SK-N-SH treated with all-trans-retinoic acid at 6 μM for 48 hours (cell line): ENCODE results near the gene PAQR9.

Experiments used
- ATAC-seq: fragments of 200-7000 bp; cut with Tn5 transposase; 3 replicates; pipeline ENCODE4 v1.9.1; 2020; ENCODE audit warnings: mild to moderate bottlenecking, moderate library complexity
- ARNTL ChIP-seq: fragments of 450-650 bp; formaldehyde crosslinking; IDR thresholded peaks from 2 replicates; pipeline ENCODE4 v1.5.0; 2020; ENCODE audit warnings: low read depth, mild to moderate bottlenecking, moderate library complexity, borderline replicate concordance
- BACH2 ChIP-seq: fragments of 250-450 bp; sonication (Bioruptor Pico); IDR thresholded peaks from 2 replicates; pipeline ENCODE4 v1.9.0; 2021; ENCODE audit warnings: mild to moderate bottlenecking, borderline replicate concordance
- CSDC2 ChIP-seq: fragments of 250-450 bp; sonication (Bioruptor Pico); IDR thresholded peaks from 2 replicates; pipeline ENCODE4 v1.5.0; 2020; ENCODE audit warnings: mild to moderate bottlenecking, moderate library complexity
- ESRRG ChIP-seq: fragments of 250-450 bp; sonication (Bioruptor Pico); IDR thresholded peaks from 2 replicates; pipeline ENCODE4 v1.6.1; 2021; ENCODE audit warnings: mild to moderate bottlenecking
- GLIS3 ChIP-seq: fragments of 250-450 bp; sonication (Bioruptor Pico); IDR thresholded peaks from 2 replicates; pipeline ENCODE4 v1.5.0; 2020; ENCODE audit warnings: mild to moderate bottlenecking, moderate library complexity
- OSR1 ChIP-seq: fragments of 250-450 bp; sonication (Bioruptor Pico); IDR thresholded peaks from 2 replicates; pipeline ENCODE4 v1.8.0; 2022; ENCODE audit warnings: moderate library complexity, mild to moderate bottlenecking, inconsistent platforms
- RARB ChIP-seq: fragments of 250-450 bp; sonication (Bioruptor Pico); IDR thresholded peaks from 2 replicates; pipeline ENCODE4 v1.8.0; 2021; ENCODE audit warnings: mild to moderate bottlenecking, moderate library complexity
- SNAI2 ChIP-seq: fragments of 250-450 bp; sonication (Bioruptor Pico); IDR thresholded peaks from 2 replicates; pipeline ENCODE4 v1.5.0; 2020; ENCODE audit warnings: mild to moderate bottlenecking, moderate library complexity
- TCF4 ChIP-seq: fragments of 250-450 bp; sonication (Bioruptor Pico); IDR thresholded peaks from 2 replicates; pipeline ENCODE4 v1.8.0; 2021; ENCODE audit warnings: mild to moderate bottlenecking, moderate library complexity, borderline replicate concordance
- TOX ChIP-seq: fragments of 250-450 bp; sonication (Bioruptor Pico); IDR thresholded peaks from 2 replicates; pipeline ENCODE4 v1.8.0; 2021; ENCODE audit warnings: mild to moderate bottlenecking, moderate library complexity, borderline replicate concordance
- ZFP30 ChIP-seq: fragments of 450-650 bp; formaldehyde crosslinking; IDR thresholded peaks from 2 replicates; pipeline ENCODE4 v1.5.0; 2022; ENCODE audit warnings: mild to moderate bottlenecking, moderate library complexity
- ZNF565 ChIP-seq: fragments of 450-650 bp; formaldehyde crosslinking; conservative IDR thresholded peaks from 2 replicates; pipeline ENCODE4 v1.5.0; 2020; ENCODE audit warnings: low read depth, mild to moderate bottlenecking, moderate library complexity
- ZNF70 ChIP-seq: fragments of 450-650 bp; formaldehyde crosslinking; IDR thresholded peaks from 2 replicates; pipeline ENCODE4 v1.5.0; 2020; ENCODE audit warnings: mild to moderate bottlenecking, moderate library complexity
- ZNF8 ChIP-seq: fragments of 450-650 bp; formaldehyde crosslinking; IDR thresholded peaks from 2 replicates; pipeline ENCODE4 v1.5.0; 2020; ENCODE audit warnings: mild to moderate bottlenecking, moderate library complexity
- TF ChIP-seq, protein P1 (sequence below): fragments of 250-450 bp; sonication (Bioruptor Pico); IDR thresholded peaks from 2 replicates; pipeline ENCODE4 v1.5.0; 2020; ENCODE audit warnings: mild to moderate bottlenecking, moderate library complexity
- TF ChIP-seq, protein P2 (sequence below): fragments of 250-450 bp; sonication (Bioruptor Pico); IDR thresholded peaks from 2 replicates; pipeline ENCODE4 v1.8.0; 2020; ENCODE audit warnings: mild to moderate bottlenecking, moderate library complexity, borderline replicate concordance
- TF ChIP-seq, protein P3 (sequence below): fragments of 250-450 bp; sonication (Bioruptor Pico); IDR thresholded peaks from 2 replicates; pipeline ENCODE4 v1.5.1; 2020; ENCODE audit warnings: low read depth, mild to moderate bottlenecking, moderate library complexity
- TF ChIP-seq, protein P4 (sequence below): fragments of 250-450 bp; sonication (Bioruptor Pico); IDR thresholded peaks from 2 replicates; pipeline ENCODE4 v1.8.0; 2021; ENCODE audit warnings: low read depth, mild to moderate bottlenecking, moderate library complexity, borderline replicate concordance

PAQR9 gene

DNA sequence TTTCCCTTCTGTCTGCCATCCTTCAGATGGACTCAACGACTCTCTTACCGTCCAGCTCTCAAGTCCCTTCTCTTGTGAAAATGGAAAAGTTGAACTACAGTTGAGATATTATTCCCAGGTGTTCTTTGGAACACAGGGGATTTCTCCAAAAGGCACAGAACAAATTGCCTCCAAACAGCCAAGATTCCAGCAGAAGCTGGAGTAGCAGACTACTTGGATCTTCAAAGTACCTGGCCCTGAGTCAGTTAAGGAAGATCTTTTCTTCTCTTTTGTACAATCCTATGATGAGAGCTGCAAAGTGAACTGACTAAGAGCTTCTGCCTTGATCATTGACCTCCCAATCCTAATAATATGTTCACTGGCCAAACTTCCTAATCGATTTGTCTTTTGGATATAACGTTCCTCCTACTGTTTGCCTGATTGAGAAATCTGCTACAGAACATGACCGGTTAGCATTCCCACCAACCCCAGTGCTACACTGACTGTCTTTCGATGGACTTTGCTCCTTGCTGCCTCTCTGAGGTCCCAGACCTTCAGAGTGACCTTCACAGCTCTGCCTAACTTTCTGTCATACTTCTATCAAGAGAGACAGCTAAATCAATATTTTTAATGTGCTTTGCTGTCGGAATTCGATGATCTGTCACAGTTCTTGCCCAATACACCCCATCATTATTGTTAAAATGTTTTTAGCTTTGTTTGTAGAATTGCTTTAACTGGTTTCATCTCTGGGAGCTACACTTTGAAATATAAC, 21.9 kb downstream of the PAQR9 start:
- no peak for TF ChIP-seq TOX (CRISPR knock-in tag)
- TF ChIP-seq SNAI2: no peak
- TF ChIP-seq, protein P1, sequence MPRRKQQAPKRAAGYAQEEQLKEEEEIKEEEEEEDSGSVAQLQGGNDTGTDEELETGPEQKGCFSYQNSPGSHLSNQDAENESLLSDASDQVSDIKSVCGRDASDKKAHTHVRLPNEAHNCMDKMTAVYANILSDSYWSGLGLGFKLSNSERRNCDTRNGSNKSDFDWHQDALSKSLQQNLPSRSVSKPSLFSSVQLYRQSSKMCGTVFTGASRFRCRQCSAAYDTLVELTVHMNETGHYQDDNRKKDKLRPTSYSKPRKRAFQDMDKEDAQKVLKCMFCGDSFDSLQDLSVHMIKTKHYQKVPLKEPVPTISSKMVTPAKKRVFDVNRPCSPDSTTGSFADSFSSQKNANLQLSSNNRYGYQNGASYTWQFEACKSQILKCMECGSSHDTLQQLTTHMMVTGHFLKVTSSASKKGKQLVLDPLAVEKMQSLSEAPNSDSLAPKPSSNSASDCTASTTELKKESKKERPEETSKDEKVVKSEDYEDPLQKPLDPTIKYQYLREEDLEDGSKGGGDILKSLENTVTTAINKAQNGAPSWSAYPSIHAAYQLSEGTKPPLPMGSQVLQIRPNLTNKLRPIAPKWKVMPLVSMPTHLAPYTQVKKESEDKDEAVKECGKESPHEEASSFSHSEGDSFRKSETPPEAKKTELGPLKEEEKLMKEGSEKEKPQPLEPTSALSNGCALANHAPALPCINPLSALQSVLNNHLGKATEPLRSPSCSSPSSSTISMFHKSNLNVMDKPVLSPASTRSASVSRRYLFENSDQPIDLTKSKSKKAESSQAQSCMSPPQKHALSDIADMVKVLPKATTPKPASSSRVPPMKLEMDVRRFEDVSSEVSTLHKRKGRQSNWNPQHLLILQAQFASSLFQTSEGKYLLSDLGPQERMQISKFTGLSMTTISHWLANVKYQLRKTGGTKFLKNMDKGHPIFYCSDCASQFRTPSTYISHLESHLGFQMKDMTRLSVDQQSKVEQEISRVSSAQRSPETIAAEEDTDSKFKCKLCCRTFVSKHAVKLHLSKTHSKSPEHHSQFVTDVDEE: no peak
- TF ChIP-seq, protein P2, sequence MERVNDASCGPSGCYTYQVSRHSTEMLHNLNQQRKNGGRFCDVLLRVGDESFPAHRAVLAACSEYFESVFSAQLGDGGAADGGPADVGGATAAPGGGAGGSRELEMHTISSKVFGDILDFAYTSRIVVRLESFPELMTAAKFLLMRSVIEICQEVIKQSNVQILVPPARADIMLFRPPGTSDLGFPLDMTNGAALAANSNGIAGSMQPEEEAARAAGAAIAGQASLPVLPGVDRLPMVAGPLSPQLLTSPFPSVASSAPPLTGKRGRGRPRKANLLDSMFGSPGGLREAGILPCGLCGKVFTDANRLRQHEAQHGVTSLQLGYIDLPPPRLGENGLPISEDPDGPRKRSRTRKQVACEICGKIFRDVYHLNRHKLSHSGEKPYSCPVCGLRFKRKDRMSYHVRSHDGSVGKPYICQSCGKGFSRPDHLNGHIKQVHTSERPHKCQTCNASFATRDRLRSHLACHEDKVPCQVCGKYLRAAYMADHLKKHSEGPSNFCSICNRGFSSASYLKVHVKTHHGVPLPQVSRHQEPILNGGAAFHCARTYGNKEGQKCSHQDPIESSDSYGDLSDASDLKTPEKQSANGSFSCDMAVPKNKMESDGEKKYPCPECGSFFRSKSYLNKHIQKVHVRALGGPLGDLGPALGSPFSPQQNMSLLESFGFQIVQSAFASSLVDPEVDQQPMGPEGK: no peak
- TF ChIP-seq RARB (CRISPR knock-in tag): no peak
- no peak for TF ChIP-seq CSDC2 (CRISPR knock-in tag)
- TF ChIP-seq, protein P3, sequence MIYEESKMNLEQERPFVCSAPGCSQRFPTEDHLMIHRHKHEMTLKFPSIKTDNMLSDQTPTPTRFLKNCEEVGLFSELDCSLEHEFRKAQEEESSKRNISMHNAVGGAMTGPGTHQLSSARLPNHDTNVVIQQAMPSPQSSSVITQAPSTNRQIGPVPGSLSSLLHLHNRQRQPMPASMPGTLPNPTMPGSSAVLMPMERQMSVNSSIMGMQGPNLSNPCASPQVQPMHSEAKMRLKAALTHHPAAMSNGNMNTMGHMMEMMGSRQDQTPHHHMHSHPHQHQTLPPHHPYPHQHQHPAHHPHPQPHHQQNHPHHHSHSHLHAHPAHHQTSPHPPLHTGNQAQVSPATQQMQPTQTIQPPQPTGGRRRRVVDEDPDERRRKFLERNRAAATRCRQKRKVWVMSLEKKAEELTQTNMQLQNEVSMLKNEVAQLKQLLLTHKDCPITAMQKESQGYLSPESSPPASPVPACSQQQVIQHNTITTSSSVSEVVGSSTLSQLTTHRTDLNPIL (CRISPR knock-in tag): no peak
- no peak for TF ChIP-seq OSR1 (CRISPR knock-in tag)
- TF ChIP-seq ZFP30 (CRISPR knock-in tag): no peak
- TF ChIP-seq GLIS3 (CRISPR knock-in tag): no peak
- TF ChIP-seq ESRRG: no peak
- TF ChIP-seq, protein P4, sequence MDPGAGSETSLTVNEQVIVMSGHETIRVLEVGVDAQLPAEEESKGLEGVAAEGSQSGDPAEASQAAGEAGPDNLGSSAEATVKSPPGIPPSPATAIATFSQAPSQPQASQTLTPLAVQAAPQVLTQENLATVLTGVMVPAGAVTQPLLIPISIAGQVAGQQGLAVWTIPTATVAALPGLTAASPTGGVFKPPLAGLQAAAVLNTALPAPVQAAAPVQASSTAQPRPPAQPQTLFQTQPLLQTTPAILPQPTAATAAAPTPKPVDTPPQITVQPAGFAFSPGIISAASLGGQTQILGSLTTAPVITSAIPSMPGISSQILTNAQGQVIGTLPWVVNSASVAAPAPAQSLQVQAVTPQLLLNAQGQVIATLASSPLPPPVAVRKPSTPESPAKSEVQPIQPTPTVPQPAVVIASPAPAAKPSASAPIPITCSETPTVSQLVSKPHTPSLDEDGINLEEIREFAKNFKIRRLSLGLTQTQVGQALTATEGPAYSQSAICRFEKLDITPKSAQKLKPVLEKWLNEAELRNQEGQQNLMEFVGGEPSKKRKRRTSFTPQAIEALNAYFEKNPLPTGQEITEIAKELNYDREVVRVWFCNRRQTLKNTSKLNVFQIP (CRISPR knock-in tag): no peak
- no peak for TF ChIP-seq ZNF70 (CRISPR knock-in tag)
- TF ChIP-seq TCF4: no peak
- TF ChIP-seq BACH2 (CRISPR knock-in tag): no peak
- no peak for TF ChIP-seq ZNF565 (CRISPR knock-in tag)
- ATAC-seq: no peak

DNA sequence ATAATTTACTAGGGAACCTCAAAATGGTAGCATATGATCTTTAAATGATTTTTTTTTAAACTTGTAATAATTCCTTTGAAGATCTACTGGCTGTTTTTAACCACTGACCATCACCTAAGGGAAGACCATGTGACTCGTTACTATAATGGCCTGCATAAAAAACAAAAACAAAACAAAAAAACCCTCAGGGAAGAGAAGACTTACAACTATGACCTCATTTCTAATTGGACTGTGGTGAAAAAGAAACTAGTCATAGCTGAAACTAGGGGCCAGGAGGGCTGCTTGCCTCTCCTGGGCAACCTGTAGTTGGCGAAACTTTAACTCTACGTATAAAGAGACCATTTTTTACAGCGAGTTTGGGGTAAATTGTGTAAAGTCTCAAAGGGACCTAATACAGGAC, 23.0 kb downstream of the PAQR9 start:
- no peak for ATAC-seq
- TF ChIP-seq ZNF8 (CRISPR knock-in tag): no peak
- TF ChIP-seq SNAI2: no peak
- TF ChIP-seq RARB (CRISPR knock-in tag): no peak
- TF ChIP-seq ARNTL (CRISPR knock-in tag): no peak
- no peak for TF ChIP-seq TOX (CRISPR knock-in tag)

DNA sequence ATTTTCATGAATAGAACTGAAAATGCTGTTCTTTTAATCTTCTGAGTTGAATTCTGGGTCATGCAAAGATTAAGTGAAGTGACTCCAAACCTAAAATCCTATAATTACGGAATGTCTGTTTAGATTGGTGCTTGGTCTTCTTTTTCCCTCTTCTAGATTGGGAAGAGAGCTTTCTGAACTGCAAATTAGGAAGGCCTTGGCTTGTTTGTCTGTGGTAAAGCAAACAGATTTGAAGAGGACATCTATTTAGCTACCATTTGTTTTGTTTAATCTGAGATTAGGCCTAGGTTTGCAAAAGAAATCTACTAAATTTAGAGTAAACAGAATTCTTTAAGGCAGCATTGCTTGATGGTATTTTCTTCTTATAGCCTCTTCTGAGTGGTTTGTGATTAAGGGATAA, 23.5 kb downstream of the PAQR9 start:
- no peak for ATAC-seq
- TF ChIP-seq ARNTL (CRISPR knock-in tag) (no peak), RARB (CRISPR knock-in tag) (no peak), CSDC2 (CRISPR knock-in tag) (no peak), TCF4 (no peak), ZNF8 (CRISPR knock-in tag) (no peak)
- TF ChIP-seq, protein P1: no peak
